ES-I3 (cell line): ENCODE results near the gene PRR11.
A peak's percentile ranks its signal among the peaks of the same experiment; 100 is the strongest.
"Not testable (repeated sequence)": the region's sequence is repeated elsewhere in the genome, so short reads cannot be mapped to it uniquely, and the experiment has no call there.

ENCODE experiments used
- H3K36me3 ChIP-seq: 2 replicates; pipeline ENCODE4 v1.6.1; 2013; ENCODE audit warnings: mild to moderate bottlenecking, low read length, control low read depth, moderate library complexity; ENCODE audit not compliant: insufficient read depth
- H3K4me1 ChIP-seq: 2 replicates; pipeline ENCODE4 v1.6.1; 2013; ENCODE audit warnings: mild to moderate bottlenecking, control low read depth, low read length; ENCODE audit not compliant: insufficient read depth
- H3K9ac ChIP-seq: 2 replicates; pipeline ENCODE4 v1.6.1; 2013; ENCODE audit warnings: low read depth, mild to moderate bottlenecking, low read length, moderate library complexity
- H3K9me3 ChIP-seq: 2 replicates; pipeline ENCODE4 v1.6.1; 2013; ENCODE audit warnings: mild to moderate bottlenecking, low read length, moderate library complexity; ENCODE audit not compliant: control insufficient read depth, insufficient read depth

PRR11 gene

GRCh38 chr17:59219992-59220327 lies 64.4 kb downstream of the PRR11 start:
- H3K36me3 ChIP-seq, result no peaks in the 10 kb centered on the region
- H3K4me1 ChIP-seq, result no peaks in the 10 kb centered on the region
- peak overlapping the region; percentile 90 for H3K9ac ChIP-seq
- no peaks in the 10 kb centered on the region for H3K9me3 ChIP-seq

GRCh38 chr17:59220328-59221158 lies 65.0 kb downstream of the PRR11 start, which contains the start of gene GDPD1:
TSS of gene GDPD1 (plus strand) at chr17:59220511. CDS start at chr17:59220610, 99 bp downstream.
- Histone ChIP-seq H3K9ac (peak within 1 kb of the TSS; percentile 90), H3K4me1 (no peaks in the 10 kb centered on the region), H3K9me3 (no peaks in the 10 kb centered on the region), H3K36me3 (no peaks in the 10 kb centered on the region)

- H3K9ac ChIP-seq, result peak overlapping the region; percentile 90
- no peaks in the 10 kb centered on the region for H3K9me3 ChIP-seq
- no peaks in the 10 kb centered on the region for H3K36me3 ChIP-seq
- H3K4me1 ChIP-seq, result no peaks in the 10 kb centered on the region
Measured at GRCh38 chr17:59221159-59221847, 65.8 kb downstream of the PRR11 start.

- Histone ChIP-seq H3K9me3 (no peaks in the 10 kb centered on the region), H3K9ac (no peak overlapping the region), H3K4me1 (no peaks in the 10 kb centered on the region), H3K36me3 (no peaks in the 10 kb centered on the region)
Measured at GRCh38 chr17:59223813-59224212, 68.3 kb downstream of the PRR11 start.

GRCh38 chr17:59228588-59228987 lies 73.0 kb downstream of the PRR11 start:
- not testable (repeated sequence) for H3K4me1 ChIP-seq, H3K9me3 ChIP-seq, H3K9ac ChIP-seq, H3K36me3 ChIP-seq

GRCh38 chr17:59230764-59231163 lies 75.2 kb downstream of the PRR11 start:
- no peaks in the 10 kb centered on the region for H3K9me3 ChIP-seq
- no peaks in the 10 kb centered on the region for H3K36me3 ChIP-seq
- H3K4me1 ChIP-seq, result peaks cover 5% of the 10 kb centered on the region; the same call in 1 of the 2 replicates
- no peak overlapping the region for H3K9ac ChIP-seq

- no peak overlapping the region for H3K9ac ChIP-seq
- no peaks in the 10 kb centered on the region for H3K36me3 ChIP-seq
- H3K4me1 ChIP-seq, result peaks cover 5% of the 10 kb centered on the region; the same call in 1 of the 2 replicates
- no peaks in the 10 kb centered on the region for H3K9me3 ChIP-seq
Measured at GRCh38 chr17:59234631-59235030, 79.1 kb downstream of the PRR11 start.

GRCh38 chr17:59238906-59239305 lies 83.4 kb downstream of the PRR11 start:
- H3K4me1 ChIP-seq, result no peaks in the 10 kb centered on the region
- H3K9me3 ChIP-seq, result no peaks in the 10 kb centered on the region

GRCh38 chr17:59244081-59244480 lies 88.5 kb downstream of the PRR11 start:
- no peaks in the 10 kb centered on the region for H3K36me3 ChIP-seq
- H3K9me3 ChIP-seq, result no peaks in the 10 kb centered on the region
- H3K9ac ChIP-seq, result no peak overlapping the region
- H3K4me1 ChIP-seq, result no peaks in the 10 kb centered on the region

More at GRCh38 chr17:59238906-59239305, 83.4 kb downstream of the PRR11 start:
- Histone ChIP-seq H3K9ac (no peak overlapping the region), H3K36me3 (no peaks in the 10 kb centered on the region)
